Measurements from ENCODE around the gene SLC2A1. TPM values are rescaled to one million over a fixed set of nuclear protein-coding genes. Genes with fewer than 3 reads are reported as not detected.

SLC2A1 gene
- total and polyA plus RNA-seq, 9 of the 15 experiments (the other 6 are each of a cell fraction or from before 2014, with no cell fraction given), result 12.6 to 153 (median 48.0) TPM

GRCh38 chr1:42922687-42923366 is 35.8 kb downstream of the SLC2A1 start (continued):
- TF ChIP-seq HES1 (IDR thresholded peaks at IDR 0.05; ENCODE audit: low read depth) (0 out of 2 replicates have a peak, but pooled peaks have one; percentile 26), ATF7 (IDR thresholded peaks at IDR 0.05) (peak; percentile 48; the same call in 1 of the 2 replicates), ATF3 (IDR thresholded peaks at IDR 0.05) (no peak), ATF3 (CRISPR knock-in tag; conservative IDR thresholded peaks at IDR 0.05) (0 out of 2 replicates have a peak, but pooled peaks have one; percentile 24), CC2D1A (IDR thresholded peaks at IDR 0.05) (peak; percentile 82), ZMIZ1 (IDR thresholded peaks at IDR 0.05; ENCODE audit: low read depth in 2 of 2, low read length in 2 of 2) (no peak), TRIM25 (IDR thresholded peaks at IDR 0.05; ENCODE audit: borderline replicate concordance) (no peak), KLF16 (IDR thresholded peaks at IDR 0.05) (peak; percentile 62)
